Lower lobe of right lung (tissue), 2 donors: Measurements from ENCODE around the gene ACKR1. TPM values are rescaled to one million over a fixed set of nuclear protein-coding genes. Genes with fewer than 3 reads are reported as not detected.

Experiments
- ATAC-seq, 2 donors: fragments of 200-7000 bp; cut with Tn5 transposase; one replicate each; pipeline ENCODE4 v1.9.1; 2020 to 2022; ENCODE audit warnings: mild to moderate bottlenecking in 2 of 2, moderate library complexity in 2 of 2
- DNase-seq: peaks from one replicate; pipeline ENCODE4 v3.0.0-alpha.2; 2020
- H3K27ac ChIP-seq: fragments of 200-600 bp; one replicate; pipeline ENCODE4 v1.8.0; 2022
- H3K27me3 ChIP-seq: fragments of 200-600 bp; one replicate; pipeline ENCODE4 v1.8.0; 2022; ENCODE audit warnings: low read depth
- H3K36me3 ChIP-seq: fragments of 200-600 bp; one replicate; pipeline ENCODE4 v1.8.0; 2022; ENCODE audit warnings: mild to moderate bottlenecking
- H3K4me1 ChIP-seq: fragments of 200-600 bp; one replicate; pipeline ENCODE4 v1.8.0; 2022
- H3K4me3 ChIP-seq: fragments of 200-600 bp; one replicate; pipeline ENCODE4 v1.8.0; 2022; ENCODE audit warnings: mild to moderate bottlenecking
- H3K9me3 ChIP-seq: fragments of 200-600 bp; one replicate; pipeline ENCODE4 v1.8.0; 2022
- CTCF ChIP-seq: fragments of 200-600 bp; IDR thresholded peaks from one replicate; pipeline ENCODE4 v1.8.0; 2022; ENCODE audit warnings: antibody characterized with exemption, mild to moderate bottlenecking
- intact Hi-C: fragments of 100-400 bp; cut with DNase I; formaldehyde crosslinking; loops from one replicate; pipeline ENCODE4 v1.11.0; 2022
- total RNA-seq: library from RNA; stranded (reverse); fragmentation: NEBNext Ultra II Directional; extraction: Animal tissue kit (Norgen Biotek cat#: 25700); gene quantifications from one replicate; pipeline ENCODE4 v1.2.1, GENCODE V29; 2021
- donor health status: DM: no; HTN: yes; CAD: no; lungs with severe emphysema.

The ACKR1 gene
- total RNA-seq, 1 donor from 2014 or later, result 30.4 TPM

GRCh38 chr1:159187647-159188374 is 16.9 kb upstream of the ACKR1 start:
- H3K9me3 ChIP-seq, result no peaks in the 10 kb centered on the region
- H3K27me3 ChIP-seq, result peaks cover 20% of the 10 kb centered on the region
- H3K27ac ChIP-seq, result no peak overlapping the region
- H3K4me3 ChIP-seq, result peak overlapping the region; percentile 41
- intact Hi-C loops, result no loop called here
- H3K4me1 ChIP-seq, result no peaks in the 10 kb centered on the region
- no peak for DNase-seq
- TF ChIP-seq CTCF, result no peak
- H3K36me3 ChIP-seq, result no peaks in the 10 kb centered on the region
- ATAC-seq, result peak; percentile 41 to 54

DNA sequence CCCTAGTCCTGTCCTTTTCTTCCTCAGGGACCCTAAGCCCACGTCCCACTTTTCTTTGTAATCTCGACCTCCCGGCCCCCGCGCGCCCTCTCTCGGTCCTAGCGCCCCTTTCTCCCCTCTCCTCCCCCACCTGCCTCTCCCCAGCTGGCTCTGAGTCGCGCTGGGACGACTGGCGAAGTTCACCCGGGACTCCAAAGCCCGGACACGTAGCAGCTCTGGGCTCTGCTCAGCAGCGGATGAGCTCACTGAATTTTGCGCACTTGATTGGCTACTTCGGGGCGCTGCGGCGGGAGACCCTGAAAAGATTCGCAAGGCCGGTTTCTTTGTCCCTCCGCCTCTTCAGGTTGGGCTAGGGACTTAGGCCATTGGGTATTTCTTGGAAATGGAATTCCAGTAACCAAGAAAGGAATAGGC is 16.3 kb upstream of the ACKR1 start:
- H3K36me3 ChIP-seq, result no peaks in the 10 kb centered on the region
- peak overlapping the region; percentile 41 for H3K4me3 ChIP-seq
- ATAC-seq (peak; percentile 93 to 96), DNase-seq (peak; percentile 75)
- H3K27me3 ChIP-seq, result peaks cover 20% of the 10 kb centered on the region
- H3K9me3 ChIP-seq, result no peaks in the 10 kb centered on the region
- no peak for TF ChIP-seq CTCF
- H3K4me1 ChIP-seq, result no peaks in the 10 kb centered on the region
- intact Hi-C loops, result no loop called here
- H3K27ac ChIP-seq, result no peak overlapping the region

GRCh38 chr1:159190441-159190840 is 14.2 kb upstream of the ACKR1 start:
- Histone ChIP-seq H3K27me3 (peaks cover 23% of the 10 kb centered on the region), H3K27ac (no peak overlapping the region), H3K4me3 (no peak overlapping the region), H3K4me1 (no peaks in the 10 kb centered on the region), H3K36me3 (no peaks in the 10 kb centered on the region), H3K9me3 (no peaks in the 10 kb centered on the region)
- DNase-seq (no peak), ATAC-seq (no peak)
- no peak for TF ChIP-seq CTCF
- intact Hi-C loops, result no loop called here

DNA sequence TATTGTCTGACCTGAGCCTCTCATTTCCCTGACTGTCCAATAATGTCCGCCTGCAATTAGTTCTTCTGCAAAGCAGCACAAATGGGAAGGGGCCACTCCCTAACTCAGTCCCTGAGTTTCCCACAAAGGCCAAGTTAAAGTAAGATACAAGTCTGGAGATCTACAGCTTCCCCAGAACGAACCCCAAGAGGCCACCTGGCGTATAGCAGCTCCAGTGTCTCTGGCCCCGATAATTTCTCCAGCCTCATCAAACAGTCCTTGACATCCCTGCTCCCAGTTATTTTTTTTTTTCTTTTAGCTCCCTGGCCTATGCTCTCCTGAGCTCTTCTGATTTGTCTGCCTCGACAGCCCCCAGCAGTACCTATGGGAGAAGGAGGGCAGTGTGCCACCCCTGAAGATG is 8.1 kb upstream of the ACKR1 start:
- intact Hi-C loops, result no loop called here
- H3K36me3 ChIP-seq, result no peaks in the 10 kb centered on the region
- no peaks in the 10 kb centered on the region for H3K9me3 ChIP-seq
- no peak for TF ChIP-seq CTCF
- peaks cover 14% of the 10 kb centered on the region for H3K27me3 ChIP-seq
- no peaks in the 10 kb centered on the region for H3K4me1 ChIP-seq
- DNase-seq (no peak), ATAC-seq (no peak)
- no peak overlapping the region for H3K4me3 ChIP-seq
- no peak overlapping the region for H3K27ac ChIP-seq

DNA sequence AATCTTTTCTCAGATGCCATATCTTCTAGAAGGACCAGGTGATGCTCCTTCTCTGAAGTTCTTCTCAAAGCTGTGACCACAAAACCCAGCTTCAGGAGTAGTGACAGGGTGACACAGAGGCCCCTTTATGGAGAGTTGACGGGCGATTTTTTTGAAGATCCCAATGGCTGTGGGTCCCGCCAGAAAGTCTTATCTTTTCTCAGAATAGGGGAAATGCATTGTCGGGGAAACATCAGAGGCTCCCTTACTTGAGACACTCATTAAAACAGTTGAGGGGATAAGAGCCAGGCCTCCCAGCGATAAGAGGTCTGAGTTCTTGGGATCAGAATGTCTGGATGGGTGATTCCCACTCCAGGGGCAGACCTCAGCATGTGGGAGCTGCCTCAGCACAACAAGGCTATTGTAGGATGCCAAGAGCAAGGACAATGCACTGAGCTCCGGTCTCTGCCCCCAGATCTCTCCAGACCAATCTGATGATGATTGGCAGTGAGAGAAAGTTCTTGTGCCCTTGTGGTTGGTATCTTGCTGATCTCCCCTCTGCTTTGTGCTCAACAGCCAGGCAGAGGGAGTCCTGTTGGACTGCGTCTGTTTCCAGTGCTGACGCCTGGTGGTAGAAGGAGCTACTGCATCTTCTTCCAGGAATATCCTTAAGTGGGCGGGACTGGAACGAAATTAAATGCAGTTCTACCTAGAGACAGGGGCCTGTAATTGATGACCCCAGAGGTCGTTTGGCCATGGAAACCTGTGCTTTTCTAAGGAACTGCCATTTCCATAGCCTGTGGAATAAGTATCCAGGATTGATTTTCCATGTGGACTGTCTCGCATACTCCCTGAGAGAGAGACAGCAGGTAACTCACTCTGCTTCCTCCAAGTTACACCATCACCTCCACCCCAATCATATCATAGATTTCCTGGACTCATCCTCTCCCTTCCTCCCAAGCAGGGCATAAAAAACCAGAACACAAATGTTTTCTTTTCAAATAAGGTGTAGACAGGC is 6.8 kb upstream of the ACKR1 start:
- H3K4me1 ChIP-seq, result no peaks in the 10 kb centered on the region
- H3K36me3 ChIP-seq, result no peaks in the 10 kb centered on the region
- H3K27me3 ChIP-seq, result peaks cover 14% of the 10 kb centered on the region
- peak; percentile 87 for TF ChIP-seq CTCF
- no peak overlapping the region for H3K4me3 ChIP-seq
- peak; percentile 56 for DNase-seq
- intact Hi-C loops, result no loop called here
- no peak overlapping the region for H3K27ac ChIP-seq
- H3K9me3 ChIP-seq, result no peaks in the 10 kb centered on the region
- peak; percentile 83 to 85 for ATAC-seq
